Mammary epithelial cell (primary cell): ENCODE results near the gene CPEB1.

ENCODE experiments used
- EZH2 ChIP-seq: IDR thresholded peaks from 2 replicates; pipeline ENCODE4 v1.6.1; 2012; ENCODE audit warnings: low read length, inconsistent platforms, borderline replicate concordance
- TF ChIP-seq, protein P1 (sequence below), 2 donors: IDR thresholded peaks in 1 of 2; conservative IDR thresholded peaks in 1 of 2; 2 replicates each; pipeline ENCODE4 v1.5.1; 2011 to 2012; ENCODE audit warnings: inconsistent platforms in 2 of 2, low read length in 2 of 2, mild to moderate bottlenecking in 2 of 2, control low read depth in 1 of 2, low read depth in 1 of 2; ENCODE audit not compliant: insufficient read depth in 1 of 2; ENCODE audit errors: extremely low read depth in 1 of 2

- TF ChIP-seq, protein P1, sequence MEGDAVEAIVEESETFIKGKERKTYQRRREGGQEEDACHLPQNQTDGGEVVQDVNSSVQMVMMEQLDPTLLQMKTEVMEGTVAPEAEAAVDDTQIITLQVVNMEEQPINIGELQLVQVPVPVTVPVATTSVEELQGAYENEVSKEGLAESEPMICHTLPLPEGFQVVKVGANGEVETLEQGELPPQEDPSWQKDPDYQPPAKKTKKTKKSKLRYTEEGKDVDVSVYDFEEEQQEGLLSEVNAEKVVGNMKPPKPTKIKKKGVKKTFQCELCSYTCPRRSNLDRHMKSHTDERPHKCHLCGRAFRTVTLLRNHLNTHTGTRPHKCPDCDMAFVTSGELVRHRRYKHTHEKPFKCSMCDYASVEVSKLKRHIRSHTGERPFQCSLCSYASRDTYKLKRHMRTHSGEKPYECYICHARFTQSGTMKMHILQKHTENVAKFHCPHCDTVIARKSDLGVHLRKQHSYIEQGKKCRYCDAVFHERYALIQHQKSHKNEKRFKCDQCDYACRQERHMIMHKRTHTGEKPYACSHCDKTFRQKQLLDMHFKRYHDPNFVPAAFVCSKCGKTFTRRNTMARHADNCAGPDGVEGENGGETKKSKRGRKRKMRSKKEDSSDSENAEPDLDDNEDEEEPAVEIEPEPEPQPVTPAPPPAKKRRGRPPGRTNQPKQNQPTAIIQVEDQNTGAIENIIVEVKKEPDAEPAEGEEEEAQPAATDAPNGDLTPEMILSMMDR (conservative IDR thresholded peaks at IDR 0.05 in 1 of 2, IDR thresholded peaks at IDR 0.05 in 1 of 2; ENCODE audit: extremely low read depth in 1 of 2, insufficient read depth in 1 of 2, low read depth in 1 of 2, low read length in 2 of 2): no peak
- no peak for TF ChIP-seq EZH2
Observed at GRCh38 chr15:82602195-82602594, 45.0 kb downstream of the CPEB1 start.
